Measurements from ENCODE around the gene NXT1.

Gene NXT1

DNA sequence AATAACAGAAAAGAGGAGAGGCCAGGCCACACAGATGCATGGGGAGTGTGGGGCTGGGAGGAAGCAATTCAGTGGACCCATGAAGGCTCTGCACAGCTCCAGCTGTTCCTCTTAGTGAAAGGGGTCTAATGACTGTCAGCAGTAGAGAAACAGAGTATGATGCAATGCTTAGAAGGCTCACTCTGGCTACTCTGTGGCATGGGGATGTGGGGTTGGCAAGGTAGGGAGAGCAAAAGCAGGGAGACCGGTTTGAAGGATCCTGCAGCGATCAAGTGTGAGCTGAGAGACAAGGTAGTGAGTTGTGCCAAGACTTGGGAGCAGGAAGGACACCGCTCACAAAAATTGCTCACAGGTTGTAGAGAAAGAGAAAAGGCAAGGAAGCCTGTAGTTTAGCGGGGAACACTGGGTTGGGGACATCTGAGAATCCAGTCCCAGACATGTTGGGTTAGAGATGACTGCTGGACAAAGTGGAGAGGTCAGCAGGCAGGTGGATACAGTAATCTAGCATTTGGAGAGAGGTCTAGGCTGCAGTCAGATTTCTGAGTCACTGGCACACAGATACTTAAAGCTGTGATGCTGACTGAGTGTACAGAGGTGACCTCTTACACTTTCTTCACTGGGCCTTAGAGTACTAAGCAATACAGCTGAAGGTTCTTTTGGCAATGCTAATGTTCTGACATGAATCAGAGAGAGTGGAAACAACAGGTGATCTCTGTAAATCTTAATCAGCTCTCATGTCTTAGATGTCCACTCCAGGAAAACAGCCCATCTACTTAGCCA, 43.6 kb downstream of the NXT1 start:
- ATAC-seq = no peak
- TF ChIP-seq SNAI2 (CRISPR knock-in tag; IDR thresholded peaks at IDR 0.05) (no peak), ARNTL (CRISPR knock-in tag; IDR thresholded peaks at IDR 0.05; ENCODE audit: borderline replicate concordance, low read depth) (no peak), ZC3H10 (CRISPR knock-in tag; IDR thresholded peaks at IDR 0.05) (no peak), ZNF70 (CRISPR knock-in tag; IDR thresholded peaks at IDR 0.05) (no peak), TOX (CRISPR knock-in tag; IDR thresholded peaks at IDR 0.05; ENCODE audit: borderline replicate concordance) (no peak), ZFP30 (CRISPR knock-in tag; IDR thresholded peaks at IDR 0.05) (no peak), GLIS3 (CRISPR knock-in tag; IDR thresholded peaks at IDR 0.05) (no peak)
- TF ChIP-seq, protein P1, sequence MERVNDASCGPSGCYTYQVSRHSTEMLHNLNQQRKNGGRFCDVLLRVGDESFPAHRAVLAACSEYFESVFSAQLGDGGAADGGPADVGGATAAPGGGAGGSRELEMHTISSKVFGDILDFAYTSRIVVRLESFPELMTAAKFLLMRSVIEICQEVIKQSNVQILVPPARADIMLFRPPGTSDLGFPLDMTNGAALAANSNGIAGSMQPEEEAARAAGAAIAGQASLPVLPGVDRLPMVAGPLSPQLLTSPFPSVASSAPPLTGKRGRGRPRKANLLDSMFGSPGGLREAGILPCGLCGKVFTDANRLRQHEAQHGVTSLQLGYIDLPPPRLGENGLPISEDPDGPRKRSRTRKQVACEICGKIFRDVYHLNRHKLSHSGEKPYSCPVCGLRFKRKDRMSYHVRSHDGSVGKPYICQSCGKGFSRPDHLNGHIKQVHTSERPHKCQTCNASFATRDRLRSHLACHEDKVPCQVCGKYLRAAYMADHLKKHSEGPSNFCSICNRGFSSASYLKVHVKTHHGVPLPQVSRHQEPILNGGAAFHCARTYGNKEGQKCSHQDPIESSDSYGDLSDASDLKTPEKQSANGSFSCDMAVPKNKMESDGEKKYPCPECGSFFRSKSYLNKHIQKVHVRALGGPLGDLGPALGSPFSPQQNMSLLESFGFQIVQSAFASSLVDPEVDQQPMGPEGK (CRISPR knock-in tag; IDR thresholded peaks at IDR 0.05; ENCODE audit: borderline replicate concordance) = no peak
- TF ChIP-seq, protein P2, sequence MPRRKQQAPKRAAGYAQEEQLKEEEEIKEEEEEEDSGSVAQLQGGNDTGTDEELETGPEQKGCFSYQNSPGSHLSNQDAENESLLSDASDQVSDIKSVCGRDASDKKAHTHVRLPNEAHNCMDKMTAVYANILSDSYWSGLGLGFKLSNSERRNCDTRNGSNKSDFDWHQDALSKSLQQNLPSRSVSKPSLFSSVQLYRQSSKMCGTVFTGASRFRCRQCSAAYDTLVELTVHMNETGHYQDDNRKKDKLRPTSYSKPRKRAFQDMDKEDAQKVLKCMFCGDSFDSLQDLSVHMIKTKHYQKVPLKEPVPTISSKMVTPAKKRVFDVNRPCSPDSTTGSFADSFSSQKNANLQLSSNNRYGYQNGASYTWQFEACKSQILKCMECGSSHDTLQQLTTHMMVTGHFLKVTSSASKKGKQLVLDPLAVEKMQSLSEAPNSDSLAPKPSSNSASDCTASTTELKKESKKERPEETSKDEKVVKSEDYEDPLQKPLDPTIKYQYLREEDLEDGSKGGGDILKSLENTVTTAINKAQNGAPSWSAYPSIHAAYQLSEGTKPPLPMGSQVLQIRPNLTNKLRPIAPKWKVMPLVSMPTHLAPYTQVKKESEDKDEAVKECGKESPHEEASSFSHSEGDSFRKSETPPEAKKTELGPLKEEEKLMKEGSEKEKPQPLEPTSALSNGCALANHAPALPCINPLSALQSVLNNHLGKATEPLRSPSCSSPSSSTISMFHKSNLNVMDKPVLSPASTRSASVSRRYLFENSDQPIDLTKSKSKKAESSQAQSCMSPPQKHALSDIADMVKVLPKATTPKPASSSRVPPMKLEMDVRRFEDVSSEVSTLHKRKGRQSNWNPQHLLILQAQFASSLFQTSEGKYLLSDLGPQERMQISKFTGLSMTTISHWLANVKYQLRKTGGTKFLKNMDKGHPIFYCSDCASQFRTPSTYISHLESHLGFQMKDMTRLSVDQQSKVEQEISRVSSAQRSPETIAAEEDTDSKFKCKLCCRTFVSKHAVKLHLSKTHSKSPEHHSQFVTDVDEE (CRISPR knock-in tag; IDR thresholded peaks at IDR 0.05) = no peak
- TF ChIP-seq, protein P3, sequence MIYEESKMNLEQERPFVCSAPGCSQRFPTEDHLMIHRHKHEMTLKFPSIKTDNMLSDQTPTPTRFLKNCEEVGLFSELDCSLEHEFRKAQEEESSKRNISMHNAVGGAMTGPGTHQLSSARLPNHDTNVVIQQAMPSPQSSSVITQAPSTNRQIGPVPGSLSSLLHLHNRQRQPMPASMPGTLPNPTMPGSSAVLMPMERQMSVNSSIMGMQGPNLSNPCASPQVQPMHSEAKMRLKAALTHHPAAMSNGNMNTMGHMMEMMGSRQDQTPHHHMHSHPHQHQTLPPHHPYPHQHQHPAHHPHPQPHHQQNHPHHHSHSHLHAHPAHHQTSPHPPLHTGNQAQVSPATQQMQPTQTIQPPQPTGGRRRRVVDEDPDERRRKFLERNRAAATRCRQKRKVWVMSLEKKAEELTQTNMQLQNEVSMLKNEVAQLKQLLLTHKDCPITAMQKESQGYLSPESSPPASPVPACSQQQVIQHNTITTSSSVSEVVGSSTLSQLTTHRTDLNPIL (CRISPR knock-in tag; IDR thresholded peaks at IDR 0.05; ENCODE audit: low read depth) = no peak

DNA sequence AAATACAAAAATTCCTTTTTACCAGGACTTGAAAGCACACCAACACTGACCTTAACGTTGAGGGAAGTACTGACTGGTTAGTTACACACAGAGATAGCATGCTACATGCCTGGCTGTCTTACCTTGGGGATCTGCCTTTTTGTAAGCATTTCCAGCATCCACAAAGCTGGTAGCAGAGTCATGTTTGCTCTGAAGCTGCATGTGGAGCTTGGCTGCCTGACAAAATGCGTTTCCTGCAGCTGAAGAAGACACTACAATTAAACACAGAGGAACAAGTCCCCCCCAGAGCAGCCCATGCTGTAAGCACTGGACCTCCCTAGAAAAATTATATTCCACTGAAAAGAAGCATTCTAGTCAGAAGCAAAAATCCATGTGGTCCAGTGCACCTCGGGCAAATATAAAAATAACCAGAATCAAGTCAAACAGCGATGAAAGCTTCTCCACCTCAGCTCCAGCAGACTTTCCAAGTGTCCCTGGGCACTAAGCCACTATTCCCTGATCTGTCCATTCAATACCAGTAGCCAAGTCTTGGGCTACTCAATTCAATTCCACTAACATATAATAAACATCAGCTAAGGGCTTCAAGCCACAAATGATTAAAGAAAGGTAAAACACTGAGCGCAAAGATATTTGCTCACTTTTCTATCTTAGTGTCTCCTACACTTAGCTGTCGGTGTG, 46.5 kb downstream of the NXT1 start:
- no peak for TF ChIP-seq ESRRG (CRISPR knock-in tag; IDR thresholded peaks at IDR 0.05)
- TF ChIP-seq, protein P3 (CRISPR knock-in tag; IDR thresholded peaks at IDR 0.05; ENCODE audit: low read depth) = no peak
- TF ChIP-seq, protein P4, sequence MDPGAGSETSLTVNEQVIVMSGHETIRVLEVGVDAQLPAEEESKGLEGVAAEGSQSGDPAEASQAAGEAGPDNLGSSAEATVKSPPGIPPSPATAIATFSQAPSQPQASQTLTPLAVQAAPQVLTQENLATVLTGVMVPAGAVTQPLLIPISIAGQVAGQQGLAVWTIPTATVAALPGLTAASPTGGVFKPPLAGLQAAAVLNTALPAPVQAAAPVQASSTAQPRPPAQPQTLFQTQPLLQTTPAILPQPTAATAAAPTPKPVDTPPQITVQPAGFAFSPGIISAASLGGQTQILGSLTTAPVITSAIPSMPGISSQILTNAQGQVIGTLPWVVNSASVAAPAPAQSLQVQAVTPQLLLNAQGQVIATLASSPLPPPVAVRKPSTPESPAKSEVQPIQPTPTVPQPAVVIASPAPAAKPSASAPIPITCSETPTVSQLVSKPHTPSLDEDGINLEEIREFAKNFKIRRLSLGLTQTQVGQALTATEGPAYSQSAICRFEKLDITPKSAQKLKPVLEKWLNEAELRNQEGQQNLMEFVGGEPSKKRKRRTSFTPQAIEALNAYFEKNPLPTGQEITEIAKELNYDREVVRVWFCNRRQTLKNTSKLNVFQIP (CRISPR knock-in tag; IDR thresholded peaks at IDR 0.05; ENCODE audit: borderline replicate concordance, low read depth) = no peak
- no peak for TF ChIP-seq GLIS3 (CRISPR knock-in tag; IDR thresholded peaks at IDR 0.05)
- TF ChIP-seq, protein P1 (CRISPR knock-in tag; IDR thresholded peaks at IDR 0.05; ENCODE audit: borderline replicate concordance) = no peak
- TF ChIP-seq ARNTL (CRISPR knock-in tag; IDR thresholded peaks at IDR 0.05; ENCODE audit: borderline replicate concordance, low read depth) = no peak
- TF ChIP-seq, protein P5, sequence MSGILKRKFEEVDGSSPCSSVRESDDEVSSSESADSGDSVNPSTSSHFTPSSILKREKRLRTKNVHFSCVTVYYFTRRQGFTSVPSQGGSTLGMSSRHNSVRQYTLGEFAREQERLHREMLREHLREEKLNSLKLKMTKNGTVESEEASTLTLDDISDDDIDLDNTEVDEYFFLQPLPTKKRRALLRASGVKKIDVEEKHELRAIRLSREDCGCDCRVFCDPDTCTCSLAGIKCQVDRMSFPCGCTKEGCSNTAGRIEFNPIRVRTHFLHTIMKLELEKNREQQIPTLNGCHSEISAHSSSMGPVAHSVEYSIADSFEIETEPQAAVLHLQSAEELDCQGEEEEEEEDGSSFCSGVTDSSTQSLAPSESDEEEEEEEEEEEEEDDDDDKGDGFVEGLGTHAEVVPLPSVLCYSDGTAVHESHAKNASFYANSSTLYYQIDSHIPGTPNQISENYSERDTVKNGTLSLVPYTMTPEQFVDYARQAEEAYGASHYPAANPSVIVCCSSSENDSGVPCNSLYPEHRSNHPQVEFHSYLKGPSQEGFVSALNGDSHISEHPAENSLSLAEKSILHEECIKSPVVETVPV (CRISPR knock-in tag; IDR thresholded peaks at IDR 0.05) = no peak
- TF ChIP-seq, protein P2 (CRISPR knock-in tag; IDR thresholded peaks at IDR 0.05) = no peak
- no peak for TF ChIP-seq RARB (CRISPR knock-in tag; IDR thresholded peaks at IDR 0.05)
- TF ChIP-seq PPARA (CRISPR knock-in tag; IDR thresholded peaks at IDR 0.05; ENCODE audit: borderline replicate concordance) = no peak
- TF ChIP-seq OSR1 (CRISPR knock-in tag; IDR thresholded peaks at IDR 0.05) = no peak
- ATAC-seq = no peak
